Muscle of leg (tissue), 11 donors: Measurements from ENCODE around the gene GRAP2. TPM values are rescaled to one million over a fixed set of nuclear protein-coding genes. Genes with fewer than 3 reads are reported as not detected.

Experiments
- DNase-seq: peaks from one replicate; pipeline ENCODE4 v3.0.0; 2013
- H3K27ac ChIP-seq: one replicate; pipeline ENCODE4 v1.5.1; 2013; ENCODE audit warnings: mild to moderate bottlenecking, low read length, control low read depth
- H3K27me3 ChIP-seq: one replicate; pipeline ENCODE4 v1.6.1; 2013; ENCODE audit warnings: low read length; ENCODE audit not compliant: control insufficient read depth, insufficient read depth
- H3K36me3 ChIP-seq: one replicate; pipeline ENCODE4 v1.6.1; 2013; ENCODE audit warnings: low read length; ENCODE audit not compliant: control insufficient read depth, insufficient read depth
- H3K4me1 ChIP-seq: one replicate; pipeline ENCODE4 v1.6.1; 2013; ENCODE audit warnings: low read length; ENCODE audit not compliant: control insufficient read depth, insufficient read depth
- H3K4me3 ChIP-seq: one replicate; pipeline ENCODE4 v1.5.1; 2013; ENCODE audit warnings: low read length, control low read depth
- H3K9me3 ChIP-seq: replicated peaks from 2 replicates; pipeline ENCODE4 v1.6.1; 2013; ENCODE audit warnings: low read depth, low read length; ENCODE audit not compliant: control insufficient read depth
- WGBS: methylation state at CpG from one replicate; pipeline ENCODE4 v1.1.5; 2013; ENCODE audit warnings: missing lambda C conversion rate; ENCODE audit not compliant: insufficient coverage; 5-methylcytosine and 5-hydroxymethylcytosine counted together
- polyA plus RNA-seq, 8 donors: library from polyadenylated mRNA; unstranded; fragments of 120-200 nt; gene quantifications; one replicate each; pipeline versions ENCODE4 v1.2.1 to v1.2.3, GENCODE V29; 2013; ENCODE audit warnings: inconsistent platforms in 1 of 8, low replicate concordance in 1 of 8; ENCODE audit not compliant: insufficient read length in 8 of 8, insufficient read depth in 1 of 8
- total RNA-seq: library from RNA; stranded (reverse); fragments of 120-200 nt; gene quantifications from one replicate; pipeline ENCODE4 v1.2.4, GENCODE V29; 2013

The GRAP2 gene
- total and polyA plus RNA-seq, 9 donors: 0.40 to 0.80 (median 0.68) TPM

DNA sequence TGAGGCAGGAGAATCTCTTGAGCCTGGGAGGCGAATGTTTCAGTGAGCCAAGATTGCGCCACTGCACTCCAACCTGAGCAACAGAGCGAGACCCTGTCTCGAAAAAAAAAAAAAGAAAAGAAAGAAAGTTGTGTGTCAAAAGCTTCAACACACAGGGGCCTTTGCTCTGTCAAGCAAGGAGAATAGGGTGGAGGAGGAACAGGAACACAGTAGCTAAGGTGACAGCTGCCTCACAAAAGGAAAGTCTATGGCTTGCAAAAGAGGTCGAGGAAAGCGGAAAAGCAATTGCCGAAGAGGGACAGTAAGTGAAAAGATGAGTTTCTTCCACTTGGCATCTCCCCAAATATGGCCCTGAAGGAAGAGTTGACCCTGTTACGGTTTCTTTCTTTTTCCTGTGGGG lies 32.9 kb downstream of the GRAP2 start:
- no peak overlapping the region for H3K27ac ChIP-seq

DNA sequence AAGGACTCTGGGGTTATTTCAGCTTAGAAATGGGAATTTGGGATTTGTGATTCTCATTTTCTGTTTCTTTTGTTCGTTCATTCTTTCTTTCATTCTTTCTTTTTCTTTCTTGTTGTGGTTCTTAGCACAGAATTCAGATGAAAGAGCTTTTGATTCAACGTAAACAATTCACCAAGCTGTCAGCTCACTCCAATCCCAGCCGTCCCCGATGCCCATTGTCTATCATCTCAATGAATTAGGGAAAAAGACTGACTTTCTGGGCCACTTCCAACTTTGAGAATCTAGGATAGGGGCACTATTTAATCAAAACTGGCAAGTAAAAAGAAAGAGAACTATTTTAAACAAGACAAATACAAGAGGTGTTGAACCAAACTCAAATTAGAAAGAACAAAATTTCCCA lies 34.2 kb downstream of the GRAP2 start:
- no peak overlapping the region for H3K27ac ChIP-seq
- whole genome bisulfite sequencing: 100% methylated on average over 1 of the region's 4 CpGs
- DNase-seq: no peak
- no peaks in the 10 kb centered on the region for H3K4me1 ChIP-seq
- H3K27me3 ChIP-seq: peaks cover 30% of the 10 kb centered on the region
- no peaks in the 10 kb centered on the region for H3K9me3 ChIP-seq
- no peak overlapping the region for H3K4me3 ChIP-seq
- no peaks in the 10 kb centered on the region for H3K36me3 ChIP-seq

More for the DNA sequence above, 32.9 kb downstream of the GRAP2 start:
- Histone ChIP-seq H3K36me3 (no peaks in the 10 kb centered on the region), H3K9me3 (no peaks in the 10 kb centered on the region), H3K4me1 (no peaks in the 10 kb centered on the region), H3K27me3 (peaks cover 29% of the 10 kb centered on the region), H3K4me3 (no peak overlapping the region)
- no peak for DNase-seq
- WGBS: 90% methylated on average over 3 of the region's 8 CpGs

DNA sequence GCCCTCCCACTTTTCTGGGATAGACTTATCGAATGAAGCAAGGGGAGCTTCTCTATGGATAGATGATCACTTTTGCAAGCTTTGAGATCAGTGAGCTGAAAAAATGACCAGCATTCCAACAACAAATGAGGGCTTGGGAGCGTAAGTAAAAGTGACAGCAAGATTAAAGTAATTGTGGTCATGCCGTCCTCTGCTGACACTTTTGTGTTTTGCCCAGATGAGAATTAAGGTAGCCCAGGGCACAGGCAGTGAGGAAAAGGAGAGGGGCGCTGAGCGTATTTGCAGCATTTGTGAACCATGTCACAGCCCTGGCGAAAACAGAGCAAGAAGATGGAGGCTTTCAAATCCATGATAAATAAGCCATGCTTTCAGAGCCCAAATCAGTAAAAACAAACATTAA lies 34.7 kb downstream of the GRAP2 start:
- Histone ChIP-seq H3K4me1 (no peaks in the 10 kb centered on the region), H3K27ac (no peak overlapping the region), H3K9me3 (no peaks in the 10 kb centered on the region), H3K27me3 (peaks cover 29% of the 10 kb centered on the region), H3K4me3 (no peak overlapping the region), H3K36me3 (no peaks in the 10 kb centered on the region)
- no peak for DNase-seq
- 48% methylated on average over 5 of the region's 6 CpGs for WGBS

DNA sequence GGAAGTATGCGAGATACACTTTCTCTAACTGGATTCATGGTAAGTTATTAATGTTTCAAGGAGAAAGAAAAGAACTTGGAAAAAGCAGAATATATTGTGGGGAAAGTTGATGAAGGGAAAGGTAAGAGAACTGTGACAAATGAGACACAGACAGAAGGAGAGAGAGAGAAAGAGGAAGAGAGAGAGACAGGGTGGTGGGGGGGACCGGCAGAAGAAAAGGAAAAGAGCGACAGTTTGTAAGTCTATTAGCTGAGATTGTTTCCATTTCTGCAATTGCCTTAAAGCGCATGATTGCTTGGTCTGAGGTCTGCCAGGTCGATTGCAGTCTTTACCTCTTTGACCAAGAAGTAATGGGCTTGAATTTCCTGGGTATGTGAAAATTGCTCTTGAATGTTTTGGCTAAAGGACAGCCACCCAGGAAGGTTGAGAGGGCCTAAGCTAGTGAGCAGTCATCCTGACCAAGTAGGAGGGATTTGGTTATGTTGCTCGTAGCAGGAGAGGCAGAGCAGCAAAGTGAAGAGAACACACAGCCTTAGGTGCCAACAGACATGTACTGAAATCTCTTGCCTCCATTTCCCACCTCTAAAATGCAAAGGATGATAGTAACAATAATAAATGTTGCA lies 35.8 kb downstream of the GRAP2 start:
- DNase-seq: no peak
- H3K9me3 ChIP-seq: no peaks in the 10 kb centered on the region
- peaks cover 25% of the 10 kb centered on the region for H3K27me3 ChIP-seq
- no peaks in the 10 kb centered on the region for H3K4me1 ChIP-seq
- no peak overlapping the region for H3K27ac ChIP-seq
- no peaks in the 10 kb centered on the region for H3K36me3 ChIP-seq
- no peak overlapping the region for H3K4me3 ChIP-seq
- 71% methylated on average over 5 of the region's 6 CpGs for WGBS

DNA sequence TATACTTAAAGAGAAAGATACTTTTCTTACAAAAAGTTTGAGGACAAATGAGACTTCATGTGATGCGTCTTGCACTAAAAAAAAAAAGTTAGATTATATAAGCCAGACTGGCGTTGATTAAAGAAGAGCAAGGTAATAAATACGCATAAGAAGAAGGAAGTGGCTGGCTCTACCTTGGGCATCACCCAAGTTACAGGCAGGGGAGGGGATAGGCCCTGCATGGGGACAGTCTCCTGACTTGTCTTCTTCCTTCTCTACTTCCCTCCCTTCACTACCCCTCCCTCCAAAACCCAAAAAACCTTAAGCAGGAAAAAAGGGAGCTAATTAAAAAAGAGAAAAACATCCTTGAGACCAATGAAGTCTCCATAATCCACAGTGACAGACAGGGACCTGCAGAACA lies 37.0 kb downstream of the GRAP2 start:
- H3K4me3 ChIP-seq: no peak overlapping the region
- H3K27me3 ChIP-seq: peaks cover 25% of the 10 kb centered on the region
- no peaks in the 10 kb centered on the region for H3K36me3 ChIP-seq
- H3K4me1 ChIP-seq: no peaks in the 10 kb centered on the region
- no CpG with 5 or more reads among the region's 3 CpGs for WGBS
- no peaks in the 10 kb centered on the region for H3K9me3 ChIP-seq
- no peak overlapping the region for H3K27ac ChIP-seq
- no peak for DNase-seq

DNA sequence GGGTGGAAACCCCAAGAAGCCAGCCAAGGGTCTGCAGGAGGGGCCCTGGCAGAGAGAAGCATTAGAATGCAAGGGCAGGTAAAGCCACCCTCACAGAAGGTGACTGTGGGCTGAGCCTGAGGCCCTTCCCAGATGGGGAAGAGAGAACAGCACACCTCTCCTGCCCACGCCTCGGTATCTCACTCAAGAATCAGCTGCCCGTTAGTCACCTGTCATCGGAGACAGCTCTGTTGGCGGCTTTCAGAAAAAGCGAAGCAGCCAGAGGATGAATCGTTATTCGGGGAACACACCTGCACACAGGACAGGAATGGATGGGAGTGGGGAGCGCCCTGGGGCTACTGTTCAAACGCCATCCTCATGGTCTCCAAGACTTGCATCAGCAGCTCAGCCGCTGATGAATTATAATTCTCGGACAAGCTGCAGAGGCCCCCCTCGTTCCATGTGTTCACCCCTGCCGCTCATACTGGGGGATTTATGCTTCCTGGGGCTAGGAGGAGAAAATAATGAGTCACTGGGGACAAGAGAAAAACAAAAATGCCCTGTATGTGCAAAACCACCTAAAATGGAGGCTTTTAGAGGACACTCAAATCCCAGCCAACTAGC lies 37.7 kb downstream of the GRAP2 start:
- Histone ChIP-seq H3K4me1 (no peaks in the 10 kb centered on the region), H3K4me3 (no peak overlapping the region), H3K9me3 (no peaks in the 10 kb centered on the region), H3K36me3 (no peaks in the 10 kb centered on the region), H3K27ac (no peak overlapping the region), H3K27me3 (peaks cover 24% of the 10 kb centered on the region)
- DNase-seq: no peak
- 78% methylated on average over 9 of the region's 14 CpGs for WGBS

DNA sequence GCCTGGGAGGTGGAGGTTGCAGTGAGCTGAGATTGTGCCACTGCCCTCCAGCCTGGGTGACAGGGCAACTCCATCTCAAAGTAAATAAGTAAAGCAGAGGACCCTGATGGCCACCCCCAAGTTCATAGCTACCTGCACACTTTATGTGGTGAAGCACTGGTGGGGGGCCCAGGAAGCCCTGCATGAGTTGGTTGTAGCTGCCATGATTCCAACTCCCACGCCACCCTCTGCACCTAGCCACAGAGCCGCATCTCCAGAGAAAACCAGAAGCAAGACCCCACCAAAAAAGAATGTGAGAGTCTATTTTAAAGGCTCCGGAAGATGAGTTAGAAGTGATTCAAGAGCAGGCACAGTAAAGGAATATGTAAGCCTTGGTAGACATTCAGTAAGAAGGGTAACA lies 38.9 kb downstream of the GRAP2 start:
- H3K27me3 ChIP-seq: peaks cover 15% of the 10 kb centered on the region
- H3K27ac ChIP-seq: no peak overlapping the region
- no peak overlapping the region for H3K4me3 ChIP-seq
- no peaks in the 10 kb centered on the region for H3K36me3 ChIP-seq
- WGBS: no CpG with 5 or more reads among the region's 3 CpGs
- no peaks in the 10 kb centered on the region for H3K4me1 ChIP-seq
- no peak for DNase-seq
- no peaks in the 10 kb centered on the region for H3K9me3 ChIP-seq

DNA sequence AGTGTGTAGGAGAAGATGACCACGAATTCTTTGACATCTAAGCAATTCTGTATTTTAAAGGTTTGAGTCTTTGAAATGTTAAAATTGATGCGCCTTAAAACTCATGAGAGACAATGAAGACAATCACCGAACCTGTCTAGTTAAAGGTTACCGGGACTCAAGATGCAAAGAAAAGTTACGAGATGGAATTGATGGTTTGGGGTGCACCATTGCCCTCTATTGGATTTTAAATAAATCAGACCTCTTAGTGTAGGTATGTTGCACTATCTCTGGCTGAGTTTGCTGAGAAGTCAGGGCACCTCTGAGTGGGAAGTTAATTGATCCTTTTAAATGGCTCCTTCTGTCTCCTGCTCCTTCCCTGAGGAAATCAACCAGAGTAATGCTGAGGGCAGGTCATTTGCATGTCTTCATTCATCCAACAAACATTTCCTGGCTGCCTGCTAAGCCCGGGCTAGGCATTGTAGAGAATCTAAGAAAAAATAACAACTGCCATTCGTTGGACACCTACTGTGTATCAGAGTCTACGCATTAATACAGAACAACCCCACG lies 39.9 kb downstream of the GRAP2 start:
- no peaks in the 10 kb centered on the region for H3K36me3 ChIP-seq
- no peaks in the 10 kb centered on the region for H3K4me1 ChIP-seq
- DNase-seq: no peak
- no peak overlapping the region for H3K27ac ChIP-seq
- 52% methylated on average over 7 of the region's 9 CpGs for WGBS
- H3K27me3 ChIP-seq: peaks cover 13% of the 10 kb centered on the region
- H3K4me3 ChIP-seq: no peak overlapping the region
- H3K9me3 ChIP-seq: no peaks in the 10 kb centered on the region

DNA sequence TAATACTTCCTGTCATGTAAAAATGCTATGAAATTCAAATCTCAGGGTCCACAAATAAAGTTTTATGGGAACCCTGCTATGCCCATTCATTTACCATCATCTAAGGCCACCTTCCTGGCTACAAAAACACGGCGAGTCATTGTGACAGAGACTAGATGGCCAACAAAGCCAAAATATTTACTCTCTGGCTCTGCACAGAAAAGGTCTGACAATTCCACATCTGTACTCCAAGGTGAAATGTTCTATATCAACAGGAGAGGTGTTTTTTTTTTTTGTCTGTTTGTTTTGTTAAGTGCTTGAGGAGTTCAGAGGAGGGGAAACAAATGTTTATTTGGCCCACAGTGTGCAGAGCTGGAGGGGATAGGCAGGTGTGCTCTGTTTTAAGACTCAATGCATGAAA lies 40.7 kb downstream of the GRAP2 start:
- Histone ChIP-seq H3K4me1 (peaks cover 2% of the 10 kb centered on the region), H3K9me3 (no peaks in the 10 kb centered on the region), H3K27me3 (peaks cover 13% of the 10 kb centered on the region), H3K27ac (no peak overlapping the region), H3K36me3 (no peaks in the 10 kb centered on the region), H3K4me3 (no peak overlapping the region)
- no CpG with 5 or more reads among the region's 2 CpGs for WGBS
- DNase-seq: no peak

DNA sequence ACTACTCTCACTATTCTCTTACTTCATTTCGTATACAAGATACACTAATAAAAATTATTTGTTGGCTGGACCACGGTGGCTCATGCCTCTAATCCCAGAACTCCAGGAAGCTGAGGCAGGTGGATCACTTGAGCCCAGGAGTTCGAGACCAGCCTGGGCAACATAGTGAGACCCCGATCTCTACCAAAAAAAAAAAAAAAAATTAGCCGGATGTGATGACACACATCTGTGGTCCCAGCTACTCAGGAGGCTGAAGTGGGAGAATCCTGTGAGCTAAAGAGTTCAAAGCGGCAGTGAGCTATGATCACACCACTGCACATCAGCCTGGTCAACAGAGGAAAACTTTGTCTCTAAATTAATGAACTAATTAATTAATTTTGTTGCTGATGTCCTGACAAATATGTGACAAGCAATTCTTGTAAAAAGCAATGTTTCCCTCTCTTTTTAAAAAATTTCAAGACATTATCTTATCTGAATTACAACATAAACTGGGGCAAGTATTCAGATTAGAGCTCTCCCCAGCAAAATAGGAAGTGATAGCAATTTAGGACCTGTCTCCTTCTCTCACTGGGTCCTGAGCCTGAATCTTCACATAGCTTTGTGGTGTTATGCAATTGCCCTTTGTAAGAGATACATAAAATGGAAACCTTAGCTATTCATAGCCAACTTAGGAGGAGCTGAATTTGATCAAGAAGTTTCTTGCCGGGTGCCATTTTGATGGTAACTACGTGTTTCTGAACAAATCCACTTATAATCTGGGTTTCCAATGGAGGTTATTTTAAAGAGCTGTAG lies 41.8 kb downstream of the GRAP2 start:
- H3K4me1 ChIP-seq: peaks cover 9% of the 10 kb centered on the region
- 78% methylated on average over 2 of the region's 8 CpGs for WGBS
- no peaks in the 10 kb centered on the region for H3K9me3 ChIP-seq
- H3K27ac ChIP-seq: no peak overlapping the region
- H3K27me3 ChIP-seq: peaks cover 8% of the 10 kb centered on the region
- no peak overlapping the region for H3K4me3 ChIP-seq
- DNase-seq: no peak
- H3K36me3 ChIP-seq: no peaks in the 10 kb centered on the region
